HG03108 (cell line): ENCODE results near the gene TENT4B.

ENCODE experiments used
- ATAC-seq: cut with Tn5 transposase; IDR thresholded peaks from one replicate; pipeline ENCODE4 v1.9.1; 2021; ENCODE audit warnings: moderate library complexity; ENCODE audit not compliant: unreplicated experiment

TENT4B gene

GRCh38 chr16:50192386-50193050 lies 39.4 kb downstream of the TENT4B start:
- ATAC-seq = no peak

GRCh38 chr16:50193594-50193993 lies 40.5 kb downstream of the TENT4B start:
- no peak for ATAC-seq

- no peak for ATAC-seq
These were observed 42.2 kb downstream of the TENT4B start for GRCh38 chr16:50195276-50195675.

GRCh38 chr16:50195756-50196155 lies 42.6 kb downstream of the TENT4B start:
- ATAC-seq = no peak

- ATAC-seq = no peak
These were observed 44.5 kb downstream of the TENT4B start for GRCh38 chr16:50197582-50197981.

GRCh38 chr16:50198802-50199403 lies 45.8 kb downstream of the TENT4B start:
- ATAC-seq = no peak

GRCh38 chr16:50201787-50202186 lies 48.7 kb downstream of the TENT4B start:
- no peak for ATAC-seq

- no peak for ATAC-seq
These were observed 50.0 kb downstream of the TENT4B start for GRCh38 chr16:50202926-50203624.

GRCh38 chr16:50203681-50204080 lies 50.6 kb downstream of the TENT4B start:
- ATAC-seq = no peak

GRCh38 chr16:50204453-50205108 lies 51.5 kb downstream of the TENT4B start:
- no peak for ATAC-seq

GRCh38 chr16:50207652-50208051 lies 54.5 kb downstream of the TENT4B start:
- no peak for ATAC-seq

- no peak for ATAC-seq
These were observed 55.4 kb downstream of the TENT4B start for GRCh38 chr16:50208460-50208931.

GRCh38 chr16:50209546-50210265 lies 56.6 kb downstream of the TENT4B start:
- no peak for ATAC-seq

GRCh38 chr16:50210266-50211038 lies 57.3 kb downstream of the TENT4B start:
- peak; percentile 78 for ATAC-seq

- ATAC-seq = no peak
These were observed 60.9 kb downstream of the TENT4B start for GRCh38 chr16:50213939-50214519.

GRCh38 chr16:50215680-50216079 lies 62.6 kb downstream of the TENT4B start:
- ATAC-seq = no peak

GRCh38 chr16:50216231-50216630 lies 63.1 kb downstream of the TENT4B start:
- ATAC-seq = no peak

- no peak for ATAC-seq
These were observed 66.4 kb downstream of the TENT4B start for GRCh38 chr16:50219402-50219975.

- no peak for ATAC-seq
These were observed 71.2 kb downstream of the TENT4B start for GRCh38 chr16:50224286-50224685.
